ENCODE results near the gene KCNQ1. TPM values are rescaled to one million over a fixed set of nuclear protein-coding genes. Genes with fewer than 3 reads are reported as not detected.

The KCNQ1 gene
- total RNA-seq, 3 donors from 2014 or later, result 15.5 to 44.7 (median 37.4) TPM

DNA sequence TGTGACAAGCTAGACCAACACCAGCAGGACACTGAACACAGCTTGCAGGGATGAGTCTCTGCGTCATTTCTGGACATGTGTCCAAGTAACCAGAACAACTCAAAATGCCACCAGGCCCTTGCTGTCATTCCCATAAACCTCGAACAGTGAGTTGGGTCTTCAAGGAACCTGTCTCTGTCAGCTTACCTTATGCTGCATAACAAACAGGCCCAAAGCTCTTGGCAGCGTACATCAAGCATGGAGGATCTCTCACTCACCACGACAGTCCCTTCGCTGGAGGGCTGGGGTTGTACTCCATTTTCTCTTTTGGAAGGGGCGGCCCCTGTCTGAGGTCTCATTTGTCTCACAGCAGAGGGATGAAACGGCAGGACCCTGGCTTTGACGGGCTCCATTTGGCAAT, 434.0 kb downstream of the KCNQ1 start:
- DNase-seq (no peak), ATAC-seq (no peak)
- Histone ChIP-seq H3K4me3 (no peak overlapping the region), H3K9me3 (no peaks in the 10 kb centered on the region), H3K4me1 (ENCODE audit: low read depth) (no peaks in the 10 kb centered on the region), H3K36me3 (ENCODE audit: low read depth) (no peaks in the 10 kb centered on the region)
- TF ChIP-seq, protein P1, sequence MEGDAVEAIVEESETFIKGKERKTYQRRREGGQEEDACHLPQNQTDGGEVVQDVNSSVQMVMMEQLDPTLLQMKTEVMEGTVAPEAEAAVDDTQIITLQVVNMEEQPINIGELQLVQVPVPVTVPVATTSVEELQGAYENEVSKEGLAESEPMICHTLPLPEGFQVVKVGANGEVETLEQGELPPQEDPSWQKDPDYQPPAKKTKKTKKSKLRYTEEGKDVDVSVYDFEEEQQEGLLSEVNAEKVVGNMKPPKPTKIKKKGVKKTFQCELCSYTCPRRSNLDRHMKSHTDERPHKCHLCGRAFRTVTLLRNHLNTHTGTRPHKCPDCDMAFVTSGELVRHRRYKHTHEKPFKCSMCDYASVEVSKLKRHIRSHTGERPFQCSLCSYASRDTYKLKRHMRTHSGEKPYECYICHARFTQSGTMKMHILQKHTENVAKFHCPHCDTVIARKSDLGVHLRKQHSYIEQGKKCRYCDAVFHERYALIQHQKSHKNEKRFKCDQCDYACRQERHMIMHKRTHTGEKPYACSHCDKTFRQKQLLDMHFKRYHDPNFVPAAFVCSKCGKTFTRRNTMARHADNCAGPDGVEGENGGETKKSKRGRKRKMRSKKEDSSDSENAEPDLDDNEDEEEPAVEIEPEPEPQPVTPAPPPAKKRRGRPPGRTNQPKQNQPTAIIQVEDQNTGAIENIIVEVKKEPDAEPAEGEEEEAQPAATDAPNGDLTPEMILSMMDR (IDR thresholded peaks at IDR 0.05), result no peak
- intact Hi-C loops (cut with DNase I, micrococcal nuclease), result no loop called here

DNA sequence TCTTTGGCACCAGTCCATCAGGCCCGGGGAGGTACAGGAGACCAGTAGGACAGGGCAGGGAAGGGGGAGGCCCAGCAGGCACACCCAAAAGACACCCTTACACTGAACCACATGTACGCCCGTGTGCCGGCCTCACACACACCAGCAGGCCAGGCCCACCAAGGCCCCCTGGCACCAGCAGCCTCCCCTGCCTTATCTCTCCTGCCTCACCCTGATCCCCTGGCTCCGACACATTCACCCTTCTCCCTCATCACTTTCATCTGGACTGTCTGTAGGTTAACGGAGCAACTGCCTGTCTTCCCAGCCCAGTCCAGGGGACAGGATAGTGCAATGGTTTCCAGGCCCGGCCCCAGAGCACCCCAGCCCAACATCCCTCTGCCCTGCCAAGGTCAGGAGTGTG, 435.8 kb downstream of the KCNQ1 start:
- peak in 1 of 3 donors; percentile 21 for DNase-seq
- no peaks in the 10 kb centered on the region for H3K9me3 ChIP-seq
- intact Hi-C loops (cut with DNase I, micrococcal nuclease), result loop anchor here in 1 of 2 donors (10.0 kb wide), 1 partner anchor 186 kb away; the partner anchor contains the start of gene KCNQ1OT1

DNA sequence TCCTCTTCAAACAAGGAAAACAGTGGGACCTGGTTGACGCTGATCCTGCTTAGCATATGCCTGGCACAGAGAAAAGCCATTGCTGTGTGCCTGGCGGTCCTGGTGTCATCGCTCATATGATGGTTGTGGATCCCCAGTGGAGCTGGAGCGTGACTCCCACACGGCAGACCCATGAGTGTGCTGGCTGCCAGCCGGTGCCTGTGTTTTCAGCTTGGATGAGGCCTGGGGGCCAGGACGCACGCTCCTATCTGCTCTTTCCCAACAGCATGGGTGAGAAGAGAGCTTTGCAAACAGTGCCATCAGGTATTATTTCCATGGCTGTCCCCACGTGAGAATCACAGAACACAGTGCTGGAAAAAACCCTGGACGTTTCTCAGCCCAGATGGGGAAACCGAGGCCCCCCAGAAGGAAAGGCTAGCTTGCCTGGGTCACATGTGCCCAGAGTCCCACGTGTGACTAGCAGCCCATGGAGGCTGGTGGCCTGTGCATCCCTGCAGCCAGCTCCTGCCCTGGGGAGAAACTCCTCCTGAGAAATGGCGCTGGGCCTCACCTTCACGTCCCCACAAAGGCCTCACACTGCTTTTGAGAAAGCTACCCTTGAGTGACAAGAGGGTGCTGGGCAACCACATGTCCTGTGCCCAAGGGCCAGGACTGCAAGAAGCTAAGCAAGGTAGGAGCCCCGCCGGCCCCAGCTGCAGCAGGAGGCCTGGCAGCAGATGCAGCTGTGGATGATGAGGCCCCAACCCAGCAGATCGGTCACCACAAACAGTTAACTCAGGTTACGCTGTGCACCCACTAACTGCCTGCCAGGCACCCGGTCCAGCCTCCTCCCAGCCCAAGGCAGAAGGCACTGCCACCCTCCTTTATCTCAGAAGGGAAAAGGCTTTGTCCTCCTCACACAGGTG, 436.5 kb downstream of the KCNQ1 start:
- H3K4me1 ChIP-seq (ENCODE audit: low read depth), result peaks cover 2% of the 10 kb centered on the region
- H3K9me3 ChIP-seq, result no peaks in the 10 kb centered on the region
- DNase-seq (peak in 1 of 3 donors; percentile 20), ATAC-seq (no peak)
- H3K36me3 ChIP-seq (ENCODE audit: low read depth), result no peaks in the 10 kb centered on the region
- no peak overlapping the region for H3K4me3 ChIP-seq
- TF ChIP-seq, protein P1 (IDR thresholded peaks at IDR 0.05), result no peak
- intact Hi-C loops (cut with DNase I, micrococcal nuclease), result loop anchor here in 1 of 2 donors (10.0 kb wide), 1 partner anchor 187 kb away; the partner anchor contains the start of gene KCNQ1OT1

More for the DNA sequence above, 435.8 kb downstream of the KCNQ1 start:
- Histone ChIP-seq H3K4me3 (no peak overlapping the region), H3K36me3 (ENCODE audit: low read depth) (no peaks in the 10 kb centered on the region), H3K4me1 (ENCODE audit: low read depth) (no peaks in the 10 kb centered on the region)
- ATAC-seq, result no peak
- TF ChIP-seq, protein P1 (IDR thresholded peaks at IDR 0.05), result no peak

DNA sequence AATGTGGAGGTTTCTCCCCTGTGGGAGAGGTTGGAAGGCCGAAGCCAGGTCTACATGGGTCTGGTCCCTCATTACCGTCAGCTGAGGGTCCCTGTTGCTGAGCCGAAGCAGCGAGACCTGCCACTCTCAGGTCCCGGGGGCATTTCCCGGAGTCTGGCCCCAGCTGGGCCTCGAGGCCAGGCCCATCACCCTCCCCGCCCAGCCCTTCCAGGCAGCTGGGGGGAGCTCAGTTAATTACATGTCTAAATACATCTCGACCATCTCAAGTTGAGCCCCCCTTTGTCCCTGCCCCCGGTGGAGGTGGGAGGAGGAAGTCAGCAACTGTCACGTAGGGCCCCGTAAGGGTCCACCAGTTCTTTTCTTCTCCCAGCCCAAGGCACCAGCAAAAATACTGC, 437.2 kb downstream of the KCNQ1 start:
- Histone ChIP-seq H3K36me3 (ENCODE audit: low read depth) (no peaks in the 10 kb centered on the region), H3K9me3 (no peaks in the 10 kb centered on the region), H3K4me3 (no peak overlapping the region), H3K4me1 (ENCODE audit: low read depth) (peaks cover 7% of the 10 kb centered on the region)
- ATAC-seq (no peak), DNase-seq (peak in 1 of 3 donors; percentile 22)
- intact Hi-C loops (cut with DNase I, micrococcal nuclease), result loop anchor here in 1 of 2 donors (10.0 kb wide), 1 partner anchor 187 kb away; the partner anchor contains the start of gene KCNQ1OT1
- TF ChIP-seq, protein P1 (IDR thresholded peaks at IDR 0.05), result no peak

DNA sequence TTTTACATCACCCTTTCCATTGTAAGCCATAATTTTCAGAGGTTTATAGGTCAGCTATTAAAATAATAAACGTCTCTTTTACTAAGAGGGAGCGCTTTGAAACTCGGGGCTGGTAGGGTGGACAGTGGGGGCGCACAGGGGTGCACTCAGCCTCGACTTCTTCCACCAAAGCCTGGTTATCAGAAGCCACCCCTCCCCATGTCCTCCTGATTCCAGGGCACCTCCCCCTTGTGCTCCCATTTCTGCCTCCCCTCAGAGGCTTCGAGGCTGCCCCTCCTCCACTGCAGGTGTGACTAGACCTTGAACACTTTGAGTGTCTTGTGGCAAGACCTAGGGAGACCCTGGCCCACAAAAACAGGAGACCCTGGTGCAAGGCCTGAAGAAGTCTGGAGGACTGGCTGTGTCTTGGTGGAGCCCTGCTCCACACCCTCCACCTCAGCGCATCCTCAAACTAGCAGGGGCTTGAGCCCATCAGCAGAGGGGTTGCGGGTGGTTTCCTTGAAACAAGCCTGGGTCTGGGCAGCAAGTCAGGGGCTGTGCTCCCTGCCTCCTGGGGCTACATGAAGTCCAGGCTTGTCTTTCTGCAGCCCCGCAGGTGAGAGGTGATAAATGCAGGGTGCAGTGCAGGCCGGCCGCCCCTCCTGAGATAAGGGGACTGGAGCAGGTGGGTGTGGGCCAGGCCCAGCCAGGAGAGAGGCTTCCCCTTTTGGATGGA, 437.7 kb downstream of the KCNQ1 start:
- H3K4me1 ChIP-seq (ENCODE audit: low read depth), result peaks cover 7% of the 10 kb centered on the region
- no peak overlapping the region for H3K4me3 ChIP-seq
- no peaks in the 10 kb centered on the region for H3K9me3 ChIP-seq
- TF ChIP-seq, protein P1 (IDR thresholded peaks at IDR 0.05), result no peak
- ATAC-seq, result no peak
- no peaks in the 10 kb centered on the region for H3K36me3 ChIP-seq (ENCODE audit: low read depth)
- DNase-seq, result peak in 1 of 3 donors; percentile 26
- intact Hi-C loops (cut with DNase I, micrococcal nuclease), result loop anchor here in 1 of 2 donors (10.0 kb wide), 1 partner anchor 188 kb away; the partner anchor contains the start of gene KCNQ1OT1
